WI38 (cell line): ENCODE results near the gene C12orf50.

Source experiments
- H3K4me3 ChIP-seq: 2 replicates; pipeline ENCODE4 v1.5.1; 2011; ENCODE audit warnings: low read depth, mild to moderate bottlenecking, control low read depth, low read length
- TF ChIP-seq, protein P1 (sequence below): IDR thresholded peaks from 2 replicates; pipeline ENCODE4 v1.5.1; 2012; ENCODE audit warnings: low read depth, mild to moderate bottlenecking, control low read depth, low read length

The C12orf50 gene, protein sequence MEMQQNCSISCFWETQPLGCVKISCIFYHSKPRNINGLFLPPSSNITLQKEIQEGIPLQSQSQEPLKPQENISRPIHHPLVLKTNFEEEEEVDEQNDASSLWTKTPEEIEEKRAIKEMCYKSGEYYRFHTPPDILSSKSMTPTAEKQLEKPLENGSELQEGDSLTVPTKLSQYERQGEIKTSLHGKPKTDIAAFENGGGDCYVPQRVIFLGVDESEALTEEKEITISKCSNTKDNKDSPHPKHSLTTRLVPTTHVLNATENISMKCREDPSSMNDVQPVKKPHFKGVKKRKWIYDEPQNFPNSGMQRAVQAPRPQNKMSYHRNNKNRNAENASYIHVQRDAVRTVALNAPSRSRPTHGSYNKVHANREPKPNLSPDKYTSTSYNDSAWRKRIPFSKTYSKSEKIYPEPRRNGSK

GRCh38 chr12:88029093-88029665, at the start of gene C12orf50:
Gene C12orf50, minus strand, starts transcription at chr12:88029401. Its CDS starts 2,439 bp downstream, at chr12:88026962.
- TF ChIP-seq, protein P1, sequence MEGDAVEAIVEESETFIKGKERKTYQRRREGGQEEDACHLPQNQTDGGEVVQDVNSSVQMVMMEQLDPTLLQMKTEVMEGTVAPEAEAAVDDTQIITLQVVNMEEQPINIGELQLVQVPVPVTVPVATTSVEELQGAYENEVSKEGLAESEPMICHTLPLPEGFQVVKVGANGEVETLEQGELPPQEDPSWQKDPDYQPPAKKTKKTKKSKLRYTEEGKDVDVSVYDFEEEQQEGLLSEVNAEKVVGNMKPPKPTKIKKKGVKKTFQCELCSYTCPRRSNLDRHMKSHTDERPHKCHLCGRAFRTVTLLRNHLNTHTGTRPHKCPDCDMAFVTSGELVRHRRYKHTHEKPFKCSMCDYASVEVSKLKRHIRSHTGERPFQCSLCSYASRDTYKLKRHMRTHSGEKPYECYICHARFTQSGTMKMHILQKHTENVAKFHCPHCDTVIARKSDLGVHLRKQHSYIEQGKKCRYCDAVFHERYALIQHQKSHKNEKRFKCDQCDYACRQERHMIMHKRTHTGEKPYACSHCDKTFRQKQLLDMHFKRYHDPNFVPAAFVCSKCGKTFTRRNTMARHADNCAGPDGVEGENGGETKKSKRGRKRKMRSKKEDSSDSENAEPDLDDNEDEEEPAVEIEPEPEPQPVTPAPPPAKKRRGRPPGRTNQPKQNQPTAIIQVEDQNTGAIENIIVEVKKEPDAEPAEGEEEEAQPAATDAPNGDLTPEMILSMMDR = no peak
- H3K4me3 ChIP-seq = no peak within 1 kb of the TSS

DNA sequence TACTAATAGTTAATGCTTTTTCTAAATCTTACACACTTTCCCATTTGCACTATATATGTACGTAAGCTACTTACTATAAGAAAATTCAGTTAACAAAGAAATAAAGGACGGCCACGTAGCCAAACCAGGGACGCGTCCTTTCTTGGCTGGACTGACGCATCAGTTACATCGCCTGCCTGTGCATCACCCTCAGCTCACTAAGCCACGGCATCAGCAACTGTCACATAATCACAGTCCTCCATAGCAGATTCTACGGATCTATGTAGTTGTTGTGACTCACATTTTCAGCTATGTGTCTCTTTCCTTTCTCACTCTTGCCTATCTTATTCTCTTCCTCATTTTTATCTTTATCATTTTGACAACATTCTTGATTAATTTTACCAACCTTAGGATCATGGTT, 38.1 kb upstream of the C12orf50 start:
- TF ChIP-seq, protein P1 = no peak
- H3K4me3 ChIP-seq = no peak overlapping the region

GRCh38 chr12:88063375-88063774, 34.2 kb upstream of the C12orf50 start:
- no peak overlapping the region for H3K4me3 ChIP-seq
- TF ChIP-seq, protein P1 = no peak

DNA sequence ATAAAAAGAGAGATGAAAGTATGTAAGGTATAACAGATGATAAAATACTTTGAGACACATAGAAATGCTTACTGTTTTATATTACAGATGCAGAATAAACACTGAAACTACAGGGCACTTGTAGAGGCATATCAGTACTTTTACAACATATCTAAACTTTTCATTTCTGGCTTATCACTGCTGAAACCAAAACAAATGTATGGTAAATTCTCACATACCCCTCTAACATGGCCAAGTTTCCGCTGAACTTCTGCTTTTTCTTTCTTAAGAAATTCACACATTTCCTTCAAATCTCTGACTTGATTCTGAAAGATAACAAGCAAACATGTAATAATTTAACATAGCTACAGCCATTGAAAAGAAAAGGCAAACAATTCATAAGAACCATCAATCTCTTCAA, 33.3 kb upstream of the C12orf50 start:
- TF ChIP-seq, protein P1 = no peak

DNA sequence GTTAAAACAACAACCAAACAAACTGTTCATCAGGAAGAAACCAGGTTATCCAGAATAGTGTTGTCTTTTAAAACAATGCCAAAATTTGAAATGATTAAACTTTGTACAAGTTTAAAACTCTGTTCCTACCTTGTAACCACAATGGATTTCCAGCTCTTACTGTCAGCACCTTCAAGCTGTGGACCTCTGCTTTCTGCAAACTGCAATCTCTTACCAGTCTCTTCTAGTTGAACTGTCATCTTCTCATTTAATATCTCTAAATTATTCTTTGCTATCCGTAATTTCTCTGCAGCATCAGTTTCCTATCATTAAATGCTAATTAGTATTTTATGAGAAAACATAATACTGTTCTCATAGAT, 29.5 kb upstream of the C12orf50 start:
- TF ChIP-seq, protein P1 = no peak
- H3K4me3 ChIP-seq = no peak overlapping the region

More for the DNA sequence above, 33.3 kb upstream of the C12orf50 start:
- H3K4me3 ChIP-seq = no peak overlapping the region

- H3K4me3 ChIP-seq = no peak overlapping the region
- TF ChIP-seq, protein P1 = no peak
Measured at GRCh38 chr12:88057994-88058718, 29.0 kb upstream of the C12orf50 start.

GRCh38 chr12:88056571-88056970, 27.4 kb upstream of the C12orf50 start:
- TF ChIP-seq, protein P1 = no peak
- H3K4me3 ChIP-seq = no peak overlapping the region
